Measurements from ENCODE around the gene VPS29. TPM values are rescaled to one million over a fixed set of nuclear protein-coding genes. Genes with fewer than 3 reads are reported as not detected.

The VPS29 gene
- total and polyA plus RNA-seq, 2 experiments from 2014 or later = 39.1 to 115 TPM

DNA sequence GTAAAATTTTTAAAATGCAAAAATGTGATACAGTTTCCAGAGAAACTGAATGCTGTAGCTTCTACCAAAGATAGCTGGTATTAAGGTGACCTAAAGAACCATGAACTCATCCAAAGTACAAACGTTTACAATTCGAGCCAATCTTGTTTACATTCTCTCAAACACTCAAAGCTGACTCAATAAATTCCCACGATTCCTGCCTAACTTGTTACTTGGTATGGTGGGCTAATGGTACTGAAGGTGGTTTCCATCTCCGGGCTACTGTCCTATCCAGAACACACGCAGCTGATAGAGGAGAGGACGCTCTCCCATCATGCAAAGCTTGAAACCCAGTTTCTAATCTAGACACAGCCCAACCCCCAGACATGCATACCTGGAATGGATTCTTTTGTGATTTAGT is 31.7 kb upstream of the VPS29 start:
- Mint-ChIP-seq H3K4me1 (peaks cover 4% of the 10 kb centered on the region; the same call in 2 of the 3 replicates), H3K36me3 (ENCODE audit: low read depth) (peaks cover 13% of the 10 kb centered on the region), H3K4me3 (no peak overlapping the region), H3K27ac (no peak overlapping the region), H3K9me3 (no peaks in the 10 kb centered on the region), H3K27me3 (ENCODE audit: insufficient read depth, low read depth, poor library complexity) (peaks cover 4% of the 10 kb centered on the region)
- no peaks in the 10 kb centered on the region for H3F3A ChIP-seq (replicated peaks; ENCODE audit: low read depth)
- H4K20me1 ChIP-seq (replicated peaks; ENCODE audit: insufficient read depth) = peaks cover 8% of the 10 kb centered on the region; the same call in 1 of the 2 replicates
- no peak overlapping the region for H3K4me2 ChIP-seq
- DNase-seq (ENCODE audit: low spot score) = peak; percentile 17
- no peaks in the 10 kb centered on the region for H3K27me3 ChIP-seq (ENCODE audit: insufficient read depth)
- no peak overlapping the region for H3K27ac ChIP-seq (ENCODE audit: low read depth)
- H2AFZ ChIP-seq = no peak overlapping the region
- no peak for ATAC-seq
- no peaks in the 10 kb centered on the region for H3K79me2 ChIP-seq (replicated peaks; ENCODE audit: insufficient read depth)
- TF ChIP-seq CREB1 (CRISPR knock-in tag; IDR thresholded peaks at IDR 0.05; ENCODE audit: low read depth) = no peak
- no peak for TF ChIP-seq POLR2AphosphoS5 (IDR thresholded peaks at IDR 0.05; ENCODE audit: low read depth)
- TF ChIP-seq CTCF (conservative IDR thresholded peaks at IDR 0.05; ENCODE audit: low read depth in 2 of 2) = no peak
- TF ChIP-seq JUNB (IDR thresholded peaks at IDR 0.05; ENCODE audit: unreplicated experiment) = no peak
- TF ChIP-seq STAT1 (IDR thresholded peaks at IDR 0.05; ENCODE audit: unreplicated experiment) = no peak
- no peaks in the 10 kb centered on the region for H3K4me1 ChIP-seq (ENCODE audit: insufficient read depth)
- H3K36me3 ChIP-seq (ENCODE audit: insufficient read depth) = peaks cover 9% of the 10 kb centered on the region
- no peak overlapping the region for H3K4me3 ChIP-seq
- no peaks in the 10 kb centered on the region for H3K9me2 ChIP-seq (ENCODE audit: insufficient read depth)

DNA sequence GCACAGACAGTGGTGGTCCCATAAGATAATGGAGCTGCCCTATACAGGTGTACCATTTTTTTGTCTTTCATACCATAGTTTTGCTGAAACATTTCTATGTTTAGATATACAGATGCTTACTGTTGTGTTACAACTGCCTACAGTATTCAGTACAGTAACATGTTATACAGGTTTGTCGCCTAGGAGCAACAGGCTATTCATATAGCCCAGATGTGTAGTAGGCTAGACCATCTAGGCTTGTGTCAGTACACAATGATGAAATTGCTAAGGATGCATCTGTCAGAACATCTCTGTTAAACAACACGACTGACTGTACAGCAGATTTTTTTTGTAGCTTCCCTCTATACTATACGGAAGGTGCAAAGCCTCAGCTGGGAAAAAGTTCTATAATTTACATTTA is 30.7 kb upstream of the VPS29 start:
- no peak overlapping the region for H3K4me3 Mint-ChIP-seq
- ATAC-seq (no peak), DNase-seq (ENCODE audit: low spot score) (no peak)
- Histone ChIP-seq H3K4me1 (ENCODE audit: insufficient read depth) (no peaks in the 10 kb centered on the region; the same call in 1 of the 2 replicates), H3K36me3 (ENCODE audit: insufficient read depth) (peaks cover 9% of the 10 kb centered on the region), H3F3A (replicated peaks; ENCODE audit: low read depth) (no peaks in the 10 kb centered on the region), H3K4me3 (no peak overlapping the region), H2AFZ (no peak overlapping the region), H3K27ac (ENCODE audit: low read depth) (no peak overlapping the region), H4K20me1 (replicated peaks; ENCODE audit: insufficient read depth) (peaks cover 5% of the 10 kb centered on the region; the same call in 1 of the 2 replicates), H3K79me2 (replicated peaks; ENCODE audit: insufficient read depth) (no peaks in the 10 kb centered on the region), H3K4me2 (no peak overlapping the region), H3K27me3 (ENCODE audit: insufficient read depth) (no peaks in the 10 kb centered on the region), H3K9me2 (ENCODE audit: insufficient read depth) (0 out of 2 replicates have a peak, but pooled peaks cover 4% of the 10 kb centered on the region)
- peaks cover 11% of the 10 kb centered on the region; the same call in 2 of the 3 replicates for H3K4me1 Mint-ChIP-seq
- peaks cover 4% of the 10 kb centered on the region for H3K27me3 Mint-ChIP-seq (ENCODE audit: insufficient read depth, low read depth, poor library complexity)
- H3K36me3 Mint-ChIP-seq (ENCODE audit: low read depth) = peaks cover 8% of the 10 kb centered on the region
- H3K9me3 Mint-ChIP-seq = no peaks in the 10 kb centered on the region
- no peak overlapping the region for H3K27ac Mint-ChIP-seq
- TF ChIP-seq, protein P1, sequence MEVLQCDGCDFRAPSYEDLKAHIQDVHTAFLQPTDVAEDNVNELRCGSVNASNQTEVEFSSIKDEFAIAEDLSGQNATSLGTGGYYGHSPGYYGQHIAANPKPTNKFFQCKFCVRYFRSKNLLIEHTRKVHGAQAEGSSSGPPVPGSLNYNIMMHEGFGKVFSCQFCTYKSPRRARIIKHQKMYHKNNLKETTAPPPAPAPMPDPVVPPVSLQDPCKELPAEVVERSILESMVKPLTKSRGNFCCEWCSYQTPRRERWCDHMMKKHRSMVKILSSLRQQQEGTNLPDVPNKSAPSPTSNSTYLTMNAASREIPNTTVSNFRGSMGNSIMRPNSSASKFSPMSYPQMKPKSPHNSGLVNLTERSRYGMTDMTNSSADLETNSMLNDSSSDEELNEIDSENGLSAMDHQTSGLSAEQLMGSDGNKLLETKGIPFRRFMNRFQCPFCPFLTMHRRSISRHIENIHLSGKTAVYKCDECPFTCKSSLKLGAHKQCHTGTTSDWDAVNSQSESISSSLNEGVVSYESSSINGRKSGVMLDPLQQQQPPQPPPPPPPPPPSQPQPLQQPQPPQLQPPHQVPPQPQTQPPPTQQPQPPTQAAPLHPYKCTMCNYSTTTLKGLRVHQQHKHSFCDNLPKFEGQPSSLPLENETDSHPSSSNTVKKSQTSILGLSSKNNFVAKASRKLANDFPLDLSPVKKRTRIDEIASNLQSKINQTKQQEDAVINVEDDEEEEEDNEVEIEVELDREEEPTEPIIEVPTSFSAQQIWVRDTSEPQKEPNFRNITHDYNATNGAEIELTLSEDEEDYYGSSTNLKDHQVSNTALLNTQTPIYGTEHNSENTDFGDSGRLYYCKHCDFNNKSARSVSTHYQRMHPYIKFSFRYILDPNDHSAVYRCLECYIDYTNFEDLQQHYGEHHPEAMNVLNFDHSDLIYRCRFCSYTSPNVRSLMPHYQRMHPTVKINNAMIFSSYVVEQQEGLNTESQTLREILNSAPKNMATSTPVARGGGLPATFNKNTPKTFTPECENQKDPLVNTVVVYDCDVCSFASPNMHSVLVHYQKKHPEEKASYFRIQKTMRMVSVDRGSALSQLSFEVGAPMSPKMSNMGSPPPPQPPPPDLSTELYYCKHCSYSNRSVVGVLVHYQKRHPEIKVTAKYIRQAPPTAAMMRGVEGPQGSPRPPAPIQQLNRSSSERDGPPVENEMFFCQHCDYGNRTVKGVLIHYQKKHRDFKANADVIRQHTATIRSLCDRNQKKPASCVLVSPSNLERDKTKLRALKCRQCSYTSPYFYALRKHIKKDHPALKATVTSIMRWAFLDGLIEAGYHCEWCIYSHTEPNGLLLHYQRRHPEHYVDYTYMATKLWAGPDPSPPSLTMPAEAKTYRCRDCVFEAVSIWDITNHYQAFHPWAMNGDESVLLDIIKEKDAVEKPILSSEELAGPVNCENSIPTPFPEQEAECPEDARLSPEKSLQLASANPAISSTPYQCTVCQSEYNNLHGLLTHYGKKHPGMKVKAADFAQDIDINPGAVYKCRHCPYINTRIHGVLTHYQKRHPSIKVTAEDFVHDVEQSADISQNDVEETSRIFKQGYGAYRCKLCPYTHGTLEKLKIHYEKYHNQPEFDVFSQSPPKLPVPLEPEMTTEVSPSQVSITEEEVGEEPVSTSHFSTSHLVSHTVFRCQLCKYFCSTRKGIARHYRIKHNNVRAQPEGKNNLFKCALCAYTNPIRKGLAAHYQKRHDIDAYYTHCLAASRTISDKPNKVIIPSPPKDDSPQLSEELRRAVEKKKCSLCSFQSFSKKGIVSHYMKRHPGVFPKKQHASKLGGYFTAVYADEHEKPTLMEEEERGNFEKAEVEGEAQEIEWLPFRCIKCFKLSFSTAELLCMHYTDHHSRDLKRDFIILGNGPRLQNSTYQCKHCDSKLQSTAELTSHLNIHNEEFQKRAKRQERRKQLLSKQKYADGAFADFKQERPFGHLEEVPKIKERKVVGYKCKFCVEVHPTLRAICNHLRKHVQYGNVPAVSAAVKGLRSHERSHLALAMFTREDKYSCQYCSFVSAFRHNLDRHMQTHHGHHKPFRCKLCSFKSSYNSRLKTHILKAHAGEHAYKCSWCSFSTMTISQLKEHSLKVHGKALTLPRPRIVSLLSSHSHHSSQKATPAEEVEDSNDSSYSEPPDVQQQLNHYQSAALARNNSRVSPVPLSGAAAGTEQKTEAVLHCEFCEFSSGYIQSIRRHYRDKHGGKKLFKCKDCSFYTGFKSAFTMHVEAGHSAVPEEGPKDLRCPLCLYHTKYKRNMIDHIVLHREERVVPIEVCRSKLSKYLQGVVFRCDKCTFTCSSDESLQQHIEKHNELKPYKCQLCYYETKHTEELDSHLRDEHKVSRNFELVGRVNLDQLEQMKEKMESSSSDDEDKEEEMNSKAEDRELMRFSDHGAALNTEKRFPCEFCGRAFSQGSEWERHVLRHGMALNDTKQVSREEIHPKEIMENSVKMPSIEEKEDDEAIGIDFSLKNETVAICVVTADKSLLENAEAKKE (CRISPR knock-in tag; IDR thresholded peaks at IDR 0.05) = no peak
- TF ChIP-seq EZH2phosphoT487 (IDR thresholded peaks at IDR 0.05; ENCODE audit: unreplicated experiment) (no peak), ZNF114 (CRISPR knock-in tag; IDR thresholded peaks at IDR 0.05) (no peak), JUNB (IDR thresholded peaks at IDR 0.05; ENCODE audit: unreplicated experiment) (no peak), NANOG (IDR thresholded peaks at IDR 0.05; ENCODE audit: borderline replicate concordance) (no peak), ZNF331 (CRISPR knock-in tag; IDR thresholded peaks at IDR 0.05; ENCODE audit: low read depth) (no peak), CTCF (conservative IDR thresholded peaks at IDR 0.05; ENCODE audit: low read depth in 2 of 2) (no peak), CREB1 (CRISPR knock-in tag; IDR thresholded peaks at IDR 0.05; ENCODE audit: low read depth) (no peak)
